OCI-LY7 (cell line): ENCODE measurements around the gene LTK.

ENCODE experiments used
- EZH2phosphoT487 ChIP-seq: fragments of 200-600 bp; sonication (generic); IDR thresholded peaks from 2 replicates; pipeline ENCODE4 v1.6.1; 2018; ENCODE audit warnings: low read depth, borderline replicate concordance, mild to moderate bottlenecking, mixed run types, antibody characterized with exemption, low read length, moderate library complexity, mixed read lengths
- TF ChIP-seq, protein P1 (sequence below): fragments of 200-600 bp; sonication (generic); conservative IDR thresholded peaks from 2 replicates; pipeline ENCODE4 v1.5.1; 2014; ENCODE audit warnings: mild to moderate bottlenecking, antibody characterized with exemption, low read length, moderate library complexity, mixed read lengths

DNA sequence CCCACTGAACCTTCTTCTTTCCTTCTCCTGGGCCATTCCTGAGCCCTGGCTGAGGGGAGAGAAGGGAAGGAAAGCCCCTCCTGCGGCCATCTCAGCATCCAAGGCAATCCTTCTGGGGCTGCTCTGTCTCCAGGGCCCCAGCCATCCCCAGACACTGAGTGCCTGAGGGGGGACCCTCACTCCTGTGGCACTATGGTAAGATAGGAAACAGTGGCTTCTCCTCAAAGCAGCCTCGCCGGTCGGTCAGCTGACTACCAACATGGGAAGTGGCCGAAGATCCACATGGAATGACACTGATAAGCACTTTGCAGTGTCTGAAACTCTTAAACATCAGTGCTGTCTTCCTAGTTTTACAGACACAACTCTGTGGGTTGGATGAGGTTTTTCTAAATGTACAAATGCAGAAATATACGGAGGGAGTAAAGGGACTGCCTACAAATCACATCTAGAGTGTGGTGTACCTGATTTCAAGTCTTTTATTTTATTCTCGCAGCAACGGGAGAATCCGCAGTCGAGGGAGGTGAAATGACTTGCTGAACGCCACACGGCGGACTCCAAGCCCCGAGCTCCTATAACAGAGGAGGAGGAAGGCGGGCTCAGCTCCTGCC, 20.9 kb downstream of the LTK start:
- TF ChIP-seq, protein P1, sequence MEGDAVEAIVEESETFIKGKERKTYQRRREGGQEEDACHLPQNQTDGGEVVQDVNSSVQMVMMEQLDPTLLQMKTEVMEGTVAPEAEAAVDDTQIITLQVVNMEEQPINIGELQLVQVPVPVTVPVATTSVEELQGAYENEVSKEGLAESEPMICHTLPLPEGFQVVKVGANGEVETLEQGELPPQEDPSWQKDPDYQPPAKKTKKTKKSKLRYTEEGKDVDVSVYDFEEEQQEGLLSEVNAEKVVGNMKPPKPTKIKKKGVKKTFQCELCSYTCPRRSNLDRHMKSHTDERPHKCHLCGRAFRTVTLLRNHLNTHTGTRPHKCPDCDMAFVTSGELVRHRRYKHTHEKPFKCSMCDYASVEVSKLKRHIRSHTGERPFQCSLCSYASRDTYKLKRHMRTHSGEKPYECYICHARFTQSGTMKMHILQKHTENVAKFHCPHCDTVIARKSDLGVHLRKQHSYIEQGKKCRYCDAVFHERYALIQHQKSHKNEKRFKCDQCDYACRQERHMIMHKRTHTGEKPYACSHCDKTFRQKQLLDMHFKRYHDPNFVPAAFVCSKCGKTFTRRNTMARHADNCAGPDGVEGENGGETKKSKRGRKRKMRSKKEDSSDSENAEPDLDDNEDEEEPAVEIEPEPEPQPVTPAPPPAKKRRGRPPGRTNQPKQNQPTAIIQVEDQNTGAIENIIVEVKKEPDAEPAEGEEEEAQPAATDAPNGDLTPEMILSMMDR, result no peak
- no peak for TF ChIP-seq EZH2phosphoT487
